H1 (cell line): ENCODE measurements around the gene AGO3. TPM values are rescaled to one million over a fixed set of nuclear protein-coding genes. Genes with fewer than 3 reads are reported as not detected.

ENCODE experiments used
- CTBP2 ChIP-seq: IDR thresholded peaks from 2 replicates; pipeline ENCODE4 v1.7.0; 2011; ENCODE audit warnings: borderline replicate concordance, mild to moderate bottlenecking, moderate library complexity, mixed read lengths, low read length; ENCODE audit not compliant: insufficient read depth, insufficient read length
- MAX ChIP-seq: IDR thresholded peaks from 2 replicates; pipeline ENCODE4 v1.6.1; 2012; ENCODE audit warnings: inconsistent platforms
- POLR2AphosphoS5 ChIP-seq: IDR thresholded peaks from 2 replicates; pipeline ENCODE4 v1.6.1; 2011; ENCODE audit warnings: low read depth, low read length
- TAF7 ChIP-seq: optimal IDR thresholded peaks from 2 replicates; pipeline ENCODE3; 2011; ENCODE audit warnings: low read depth, mild to moderate bottlenecking, inconsistent platforms, low read length, moderate library complexity, borderline replicate concordance
- polyA plus RNA-seq, 7 experiments: library from polyadenylated mRNA; depleted of rRNA in 3 of 7; stranded (reverse) in 5 of 7; unstranded in 2 of 7; fragments of >200 nt in 5 of 7; fragments of 200-250 nt in 2 of 7; gene quantifications; 1 replicate in 5 of 7; 2 replicates in 1 of 7; 4 replicates in 1 of 7; pipeline versions ENCODE4 v1.2.1 to v1.2.3, GENCODE V29; 2011 to 2013; ENCODE audit warnings: missing spikeins in 2 of 7, mixed read lengths in 2 of 7
- total RNA-seq: library from RNA; stranded (reverse); fragmentation: NEBNext Ultra II Directional; extraction: Animal tissue kit (Norgen Biotek cat#: 25700); gene quantifications from 2 replicates; pipeline ENCODE4 v1.2.1, GENCODE V29; 2021

AGO3 gene
- total and polyA plus RNA-seq, 2 of the 8 experiments (the other 6 are each of a cell fraction or from before 2014, with no cell fraction given): 10.7 to 26.4 TPM

GRCh38 chr1:36024847-36025246 lies 93.9 kb downstream of the AGO3 start (continued):
- no peak for TF ChIP-seq CTBP2
- TF ChIP-seq POLR2AphosphoS5: no peak
- no peak for TF ChIP-seq MAX
- no peak for TF ChIP-seq TAF7
- TF ChIP-seq, all 59 proteins: peak for 0
